SW480 (cell line): ENCODE results near the gene MRPL38.
"Not testable (repeated sequence)": the region's sequence is repeated elsewhere in the genome, so short reads cannot be mapped to it uniquely, and the experiment has no call there.

Source experiments
- DNase-seq: peaks from one replicate; pipeline ENCODE4 v3.0.0-alpha.2; 2016; ENCODE audit warnings: low spot score

MRPL38 gene

DNA sequence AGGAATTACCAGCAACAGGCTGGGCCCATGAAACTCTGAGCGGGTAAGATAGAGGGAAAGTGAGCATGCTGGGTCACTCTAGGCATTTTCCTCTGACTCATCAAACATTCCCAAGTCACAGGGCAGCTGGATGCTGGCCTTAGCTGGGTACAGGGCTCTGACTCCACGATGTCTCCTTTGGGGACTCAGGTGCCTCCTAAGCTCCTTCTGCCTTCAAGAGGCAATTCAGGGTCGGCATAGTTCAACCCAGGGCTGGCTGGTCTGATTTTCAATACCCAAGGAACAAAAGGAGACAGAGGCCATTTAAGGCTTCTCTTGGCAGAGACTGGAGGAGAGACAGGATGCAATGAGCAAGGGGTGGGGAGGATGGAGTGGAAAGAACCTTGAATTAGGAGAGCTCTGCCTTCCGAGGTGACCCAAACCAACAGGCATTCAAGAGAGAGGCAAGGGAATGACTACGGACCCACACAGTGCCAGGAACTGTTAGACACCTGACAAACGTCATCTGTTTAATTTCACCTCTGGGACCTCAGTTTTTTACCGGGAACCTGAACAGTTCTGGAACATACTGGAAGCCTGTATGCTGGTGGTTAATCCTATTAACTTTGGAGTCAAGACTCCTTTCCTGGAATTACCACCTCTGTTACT lies 50.5 kb downstream of the MRPL38 start:
- DNase-seq = peak; percentile 48

DNA sequence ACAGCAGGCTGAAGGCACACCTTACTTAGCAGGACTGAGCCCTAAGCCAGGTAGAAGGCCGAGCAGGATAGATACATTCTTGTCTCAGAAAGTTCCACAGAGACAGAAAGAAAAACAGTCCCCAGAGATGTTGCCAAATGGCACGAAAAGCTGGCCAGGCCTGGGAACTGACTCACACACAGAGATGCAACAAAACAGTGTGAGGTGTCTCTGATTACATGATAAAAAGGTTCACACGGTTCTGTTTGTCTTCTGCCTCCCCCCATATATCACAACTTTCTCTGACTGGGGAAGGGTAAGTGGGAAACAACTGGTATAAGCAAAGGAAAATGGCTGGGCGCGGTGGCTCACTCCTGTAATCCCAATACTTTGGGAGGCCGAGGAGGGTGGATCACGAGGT lies 51.3 kb downstream of the MRPL38 start:
- DNase-seq = no peak

DNA sequence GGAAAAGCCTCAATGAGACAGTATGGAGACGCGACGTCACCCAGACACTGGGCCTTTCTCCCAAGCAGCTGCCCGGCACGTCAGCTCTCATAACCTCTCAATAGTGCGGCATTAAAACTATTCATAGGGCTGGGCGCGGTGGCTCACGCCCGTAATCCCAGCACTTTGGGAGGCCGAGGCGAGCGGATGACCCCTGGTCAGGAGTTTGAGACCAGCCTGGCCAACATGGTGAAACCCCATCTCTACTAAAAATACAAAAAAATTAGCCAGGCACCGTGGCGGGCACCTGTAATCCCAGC lies 53.0 kb downstream of the MRPL38 start:
- DNase-seq = not testable (repeated sequence)

DNA sequence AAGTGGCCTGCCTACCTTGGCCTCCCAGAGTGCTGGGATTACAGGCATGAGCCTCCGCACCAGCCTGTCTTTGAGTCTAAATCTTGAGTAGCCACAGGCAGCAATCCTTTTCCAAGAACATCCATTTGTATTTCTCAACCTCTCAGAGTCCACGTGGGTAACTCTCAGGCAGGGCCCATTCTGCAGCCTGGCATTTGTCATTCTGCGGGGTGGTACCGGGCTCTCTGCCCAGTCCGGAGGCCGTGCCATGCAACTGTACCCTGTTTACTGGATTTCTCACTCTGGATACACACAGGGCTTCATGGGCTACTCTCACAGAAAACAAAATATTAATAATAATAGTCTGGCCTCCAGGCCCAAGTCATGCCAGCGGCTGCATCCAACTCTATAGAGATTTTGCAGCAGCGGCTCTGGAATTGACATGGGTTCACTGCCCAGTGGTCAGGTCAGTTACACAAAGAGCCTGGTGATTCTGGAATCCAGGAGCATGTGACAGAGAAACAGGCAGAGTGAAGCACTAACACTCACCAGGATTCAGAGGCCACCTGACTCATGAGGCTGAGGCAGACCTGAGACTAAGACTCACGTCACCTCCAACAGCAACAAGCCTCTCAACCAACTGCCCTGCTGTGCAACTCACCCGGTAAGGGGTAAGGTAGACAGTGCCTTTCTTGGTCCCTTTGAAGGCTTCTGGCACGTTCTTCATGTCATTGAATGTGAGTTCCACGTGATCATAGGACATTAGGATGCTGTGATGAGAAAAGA lies 53.6 kb downstream of the MRPL38 start:
- DNase-seq = no peak

DNA sequence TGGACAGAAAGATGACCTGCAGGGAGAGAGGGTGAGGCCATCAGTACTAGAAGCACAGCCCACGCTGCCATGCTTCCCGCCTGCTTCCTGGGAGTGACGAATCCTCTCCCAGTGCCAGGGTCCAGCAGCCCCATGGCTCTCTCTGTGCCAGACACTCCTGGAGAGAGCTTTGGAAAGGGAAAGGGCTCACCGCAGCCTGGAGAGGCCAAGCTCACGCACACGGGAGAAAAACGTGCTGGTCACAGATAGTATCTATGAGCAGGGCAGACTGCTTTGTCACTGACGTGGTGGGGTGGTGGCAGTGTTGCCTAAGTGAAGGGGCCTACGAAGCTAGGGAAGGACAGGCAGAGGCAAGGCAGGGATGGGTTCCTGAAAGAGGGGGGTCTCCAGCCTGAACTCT lies 55.0 kb downstream of the MRPL38 start:
- DNase-seq = no peak

DNA sequence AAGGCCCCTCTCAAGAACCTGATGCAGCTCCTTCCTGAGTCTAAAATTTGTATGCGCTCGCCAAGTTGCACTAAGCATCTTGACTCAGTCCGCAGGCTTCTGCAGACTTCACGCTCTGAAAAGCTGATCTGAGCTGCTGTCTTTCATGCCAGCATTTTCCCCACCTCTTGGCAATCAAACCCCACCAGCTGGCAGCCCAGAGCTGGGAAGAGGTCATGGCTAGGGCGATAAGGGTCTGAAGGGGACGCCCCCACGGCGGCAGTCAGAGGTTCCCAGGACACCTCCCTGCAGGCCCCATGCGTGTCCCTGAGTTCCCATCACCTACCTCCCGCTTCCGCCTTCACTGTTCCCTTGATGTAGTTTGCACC lies 55.4 kb downstream of the MRPL38 start:
- DNase-seq = no peak
